Type B pancreatic cell (in vitro differentiated cells): Measurements from ENCODE around the gene EDC3. TPM values are rescaled to one million over a fixed set of nuclear protein-coding genes. Genes with fewer than 3 reads are reported as not detected.
"Not testable (repeated sequence)": the region's sequence is repeated elsewhere in the genome, so short reads cannot be mapped to it uniquely, and the experiment has no call there.

Experiments used
- DNase-seq: peaks from one replicate; pipeline ENCODE4 v3.0.0; 2021; ENCODE audit warnings: mixed read lengths; ENCODE audit not compliant: unreplicated experiment; ENCODE audit errors: extremely low spot score
- H3K27ac Mint-ChIP-seq: 2 replicates; pipeline ENCODE4 v1.8.0; 2021; ENCODE audit warnings: mild to moderate bottlenecking, mixed read lengths
- H3K27me3 Mint-ChIP-seq: 2 replicates; pipeline ENCODE4 v1.8.0; 2021; ENCODE audit warnings: mixed read lengths
- H3K36me3 Mint-ChIP-seq: 2 replicates; pipeline ENCODE4 v1.8.0; 2021; ENCODE audit warnings: mixed read lengths
- H3K4me1 Mint-ChIP-seq: one replicate; pipeline ENCODE4 v1.8.0; 2021; ENCODE audit warnings: mixed read lengths; ENCODE audit not compliant: unreplicated experiment
- H3K4me3 Mint-ChIP-seq: 2 replicates; pipeline ENCODE4 v1.8.0; 2021; ENCODE audit warnings: mild to moderate bottlenecking, mixed read lengths
- H3K9me3 Mint-ChIP-seq: 2 replicates; pipeline ENCODE4 v1.8.0; 2021; ENCODE audit warnings: mixed read lengths
- total RNA-seq: library from RNA; stranded (reverse); gene quantifications from 2 replicates; pipeline ENCODE4 v1.2.1, GENCODE V29; 2021; ENCODE audit warnings: low replicate concordance
- TF ChIP-seq, protein P1 (sequence below): fragments of 200-600 bp; sonication (generic); conservative IDR thresholded peaks from 2 replicates; pipeline ENCODE4 v1.5.0; 2021; ENCODE audit warnings: antibody characterized with exemption, mild to moderate bottlenecking

Gene EDC3
- total RNA-seq, 1 donor from 2014 or later = 72.3 TPM

DNA sequence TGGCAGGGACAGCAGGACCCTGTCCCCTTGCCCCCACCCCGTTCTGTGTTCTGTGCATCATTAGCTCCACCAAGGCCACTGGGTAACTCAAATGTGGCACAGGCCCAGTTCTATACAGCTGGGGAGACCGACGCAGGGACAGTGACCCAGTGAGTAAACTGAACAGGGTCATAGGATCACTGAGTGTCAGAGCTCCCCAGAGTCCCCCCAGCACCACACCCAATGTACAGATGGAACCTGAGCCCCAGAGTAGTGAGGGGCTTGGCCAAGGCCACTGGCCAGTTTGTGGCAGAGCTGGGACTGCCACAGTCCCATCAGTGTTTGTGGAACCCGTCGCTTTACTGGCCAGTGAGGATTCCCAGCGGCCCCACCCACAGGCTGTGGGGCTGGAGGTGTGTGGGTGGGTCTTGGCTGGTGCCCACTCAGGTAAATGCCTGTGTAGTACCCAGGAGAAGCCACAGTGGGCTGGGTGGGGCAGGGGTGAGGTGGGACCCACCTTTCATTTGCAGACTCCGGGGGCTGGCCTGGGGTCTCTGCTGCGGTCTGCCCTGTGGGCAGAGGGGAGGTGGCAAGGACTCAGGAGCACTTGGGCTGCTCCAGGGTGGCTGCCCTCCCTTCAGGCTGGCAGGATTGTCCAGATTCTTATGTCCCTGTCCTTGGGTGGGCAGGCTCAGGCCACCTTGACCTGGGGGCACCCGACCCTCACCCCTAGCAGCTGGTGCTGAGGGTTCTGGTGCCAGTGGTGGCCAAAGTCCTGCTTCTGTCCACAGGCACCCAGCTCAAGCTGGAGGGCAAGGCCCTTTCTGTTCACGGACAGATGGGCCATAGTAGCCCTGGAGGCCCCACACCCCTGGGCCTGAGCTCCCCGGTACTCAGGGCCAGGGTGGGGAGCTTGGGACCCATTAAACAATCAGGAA is 91.8 kb downstream of the EDC3 start:
- Mint-ChIP-seq H3K9me3 (no peaks in the 10 kb centered on the region), H3K4me1 (no peaks in the 10 kb centered on the region), H3K4me3 (no peak overlapping the region), H3K36me3 (no peaks in the 10 kb centered on the region), H3K27me3 (no peaks in the 10 kb centered on the region), H3K27ac (no peak overlapping the region)
- no peak for DNase-seq
- TF ChIP-seq, protein P1, sequence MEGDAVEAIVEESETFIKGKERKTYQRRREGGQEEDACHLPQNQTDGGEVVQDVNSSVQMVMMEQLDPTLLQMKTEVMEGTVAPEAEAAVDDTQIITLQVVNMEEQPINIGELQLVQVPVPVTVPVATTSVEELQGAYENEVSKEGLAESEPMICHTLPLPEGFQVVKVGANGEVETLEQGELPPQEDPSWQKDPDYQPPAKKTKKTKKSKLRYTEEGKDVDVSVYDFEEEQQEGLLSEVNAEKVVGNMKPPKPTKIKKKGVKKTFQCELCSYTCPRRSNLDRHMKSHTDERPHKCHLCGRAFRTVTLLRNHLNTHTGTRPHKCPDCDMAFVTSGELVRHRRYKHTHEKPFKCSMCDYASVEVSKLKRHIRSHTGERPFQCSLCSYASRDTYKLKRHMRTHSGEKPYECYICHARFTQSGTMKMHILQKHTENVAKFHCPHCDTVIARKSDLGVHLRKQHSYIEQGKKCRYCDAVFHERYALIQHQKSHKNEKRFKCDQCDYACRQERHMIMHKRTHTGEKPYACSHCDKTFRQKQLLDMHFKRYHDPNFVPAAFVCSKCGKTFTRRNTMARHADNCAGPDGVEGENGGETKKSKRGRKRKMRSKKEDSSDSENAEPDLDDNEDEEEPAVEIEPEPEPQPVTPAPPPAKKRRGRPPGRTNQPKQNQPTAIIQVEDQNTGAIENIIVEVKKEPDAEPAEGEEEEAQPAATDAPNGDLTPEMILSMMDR = no peak

DNA sequence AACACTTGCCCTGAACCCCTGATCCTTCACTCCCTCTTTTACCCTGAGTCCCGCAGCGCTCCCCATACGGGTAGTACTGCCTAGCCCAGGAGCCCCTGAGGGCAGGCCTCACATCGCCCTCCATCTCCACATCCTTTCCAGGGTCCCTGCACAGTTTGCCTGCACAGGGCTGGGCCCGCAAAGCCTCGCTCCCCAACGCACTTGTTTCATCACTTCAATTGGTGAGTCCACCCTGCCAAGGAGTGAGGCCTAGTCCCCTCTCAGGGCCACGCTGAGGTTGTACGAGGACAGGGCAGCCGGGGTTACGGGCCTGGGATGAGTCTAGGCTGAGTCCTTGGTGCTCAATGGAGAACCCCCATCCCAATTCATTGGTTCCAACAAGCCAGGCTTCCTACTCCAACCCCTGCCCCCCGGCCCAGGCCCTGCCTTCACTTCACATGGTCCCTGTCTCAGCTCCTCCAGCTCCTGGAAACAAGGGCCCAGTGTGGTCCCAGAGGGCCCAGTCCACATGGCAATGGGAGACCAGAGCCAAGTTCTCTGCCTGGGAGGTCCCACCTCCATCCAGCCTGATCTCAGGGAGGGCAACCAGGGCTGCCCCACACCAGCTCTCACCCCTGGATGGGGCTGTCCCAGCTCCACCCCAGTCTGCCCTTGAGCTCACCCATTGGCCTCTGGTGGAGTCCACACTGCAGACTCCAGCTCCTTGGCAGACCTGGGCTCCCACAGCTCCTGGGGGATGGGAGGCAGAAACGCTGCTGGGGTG is 92.6 kb downstream of the EDC3 start:
- no peak for DNase-seq
- no peaks in the 10 kb centered on the region for H3K9me3 Mint-ChIP-seq
- H3K27ac Mint-ChIP-seq = no peak overlapping the region
- H3K36me3 Mint-ChIP-seq = peaks cover 4% of the 10 kb centered on the region
- H3K4me3 Mint-ChIP-seq = no peak overlapping the region
- TF ChIP-seq, protein P1 = no peak
- no peaks in the 10 kb centered on the region for H3K27me3 Mint-ChIP-seq
- peaks cover 5% of the 10 kb centered on the region for H3K4me1 Mint-ChIP-seq

DNA sequence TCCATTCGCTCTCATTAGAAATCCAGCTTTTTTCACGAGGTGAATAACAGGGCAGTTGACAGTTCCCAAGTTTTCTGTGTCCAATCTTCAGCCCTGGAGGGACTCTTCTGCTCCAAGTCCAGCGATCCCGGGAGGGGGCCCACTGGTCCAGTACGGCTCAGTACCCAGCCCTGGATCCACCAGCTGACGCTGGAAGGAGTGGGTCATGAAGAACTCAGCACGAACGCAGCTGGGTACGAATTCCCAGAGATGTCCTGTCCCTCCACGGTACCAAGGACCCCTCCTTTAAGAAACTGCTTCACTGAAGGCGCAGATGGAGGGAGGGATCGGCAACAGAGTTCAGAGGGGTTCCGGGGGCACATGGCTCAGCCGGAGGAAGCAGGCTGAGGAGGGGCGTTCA is 96.7 kb downstream of the EDC3 start:
- Mint-ChIP-seq H3K27me3 (no peaks in the 10 kb centered on the region), H3K4me3 (no peak overlapping the region), H3K4me1 (peaks cover 10% of the 10 kb centered on the region), H3K36me3 (peaks cover 8% of the 10 kb centered on the region), H3K9me3 (no peaks in the 10 kb centered on the region), H3K27ac (no peak overlapping the region)
- DNase-seq = no peak
- TF ChIP-seq, protein P1 = no peak

DNA sequence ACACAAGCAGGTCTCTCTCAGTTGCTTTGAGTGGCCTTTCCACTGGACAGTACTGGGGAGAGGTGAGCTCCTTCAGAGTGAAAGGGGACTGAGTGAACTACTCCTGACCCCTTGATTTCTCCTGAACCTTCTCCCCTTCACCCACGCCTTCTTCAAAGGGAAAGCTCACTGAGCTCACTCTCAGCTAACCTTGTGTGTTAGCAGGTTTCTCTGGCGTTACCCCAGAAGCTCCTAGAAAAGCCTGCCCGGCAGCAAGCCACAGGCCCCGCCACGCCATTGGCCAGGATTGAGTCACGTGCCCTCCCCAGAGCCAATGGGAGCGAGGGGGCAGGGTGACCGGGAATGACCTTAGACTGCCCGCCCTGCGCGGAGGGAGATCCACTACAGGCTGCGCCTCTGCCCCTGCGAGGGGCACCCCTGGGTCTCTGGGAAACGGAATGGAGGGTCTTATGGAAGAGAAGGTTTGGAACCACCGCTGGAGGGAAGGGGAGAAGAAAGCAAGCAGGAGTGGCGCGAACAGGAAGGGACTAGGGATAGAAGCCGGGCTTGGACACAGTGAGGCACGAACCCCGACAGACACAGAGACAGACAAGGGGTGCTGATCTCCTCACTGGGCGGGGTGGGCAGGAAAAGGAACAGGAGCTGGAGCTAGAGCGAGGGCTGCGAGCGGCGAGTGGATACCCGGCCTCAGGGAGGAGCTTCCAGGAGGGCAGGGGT is 97.5 kb downstream of the EDC3 start:
- no peaks in the 10 kb centered on the region for H3K27me3 Mint-ChIP-seq
- no peaks in the 10 kb centered on the region for H3K9me3 Mint-ChIP-seq
- peak overlapping the region; percentile 87 for H3K27ac Mint-ChIP-seq
- peak overlapping the region; percentile 86 for H3K4me3 Mint-ChIP-seq
- DNase-seq = no peak
- H3K36me3 Mint-ChIP-seq = peaks cover 8% of the 10 kb centered on the region
- H3K4me1 Mint-ChIP-seq = peaks cover 10% of the 10 kb centered on the region
- TF ChIP-seq, protein P1 = no peak

DNA sequence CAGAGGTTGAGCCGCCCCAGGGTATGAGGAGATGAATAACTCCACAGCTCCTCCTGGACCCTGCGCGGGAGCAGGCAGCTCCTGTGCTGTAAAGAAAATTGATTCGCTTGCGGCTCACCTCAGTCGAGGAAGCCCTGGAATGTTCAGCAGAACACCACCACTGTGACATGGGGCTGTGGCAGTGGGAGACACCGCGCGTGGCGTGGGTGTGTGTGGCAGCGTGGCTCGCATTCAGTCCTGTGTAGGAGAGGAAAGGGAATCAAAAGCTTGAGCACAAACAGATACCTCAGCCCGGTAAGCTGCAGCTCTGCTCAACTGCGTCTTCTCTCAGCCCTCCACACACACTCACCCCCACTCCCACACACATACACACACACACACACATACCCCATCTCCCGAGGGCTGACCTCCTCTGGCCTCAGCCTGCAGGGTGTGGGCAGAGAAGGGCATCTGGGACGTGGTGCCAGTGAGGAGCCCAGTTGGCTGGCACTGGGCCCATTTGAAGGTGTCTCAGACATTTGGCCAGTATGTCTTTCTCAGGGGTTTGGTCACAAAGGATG is 98.6 kb downstream of the EDC3 start:
- not testable (repeated sequence) for DNase-seq, H3K9me3 Mint-ChIP-seq, H3K4me3 Mint-ChIP-seq, H3K27me3 Mint-ChIP-seq, H3K27ac Mint-ChIP-seq, H3K36me3 Mint-ChIP-seq, H3K4me1 Mint-ChIP-seq

DNA sequence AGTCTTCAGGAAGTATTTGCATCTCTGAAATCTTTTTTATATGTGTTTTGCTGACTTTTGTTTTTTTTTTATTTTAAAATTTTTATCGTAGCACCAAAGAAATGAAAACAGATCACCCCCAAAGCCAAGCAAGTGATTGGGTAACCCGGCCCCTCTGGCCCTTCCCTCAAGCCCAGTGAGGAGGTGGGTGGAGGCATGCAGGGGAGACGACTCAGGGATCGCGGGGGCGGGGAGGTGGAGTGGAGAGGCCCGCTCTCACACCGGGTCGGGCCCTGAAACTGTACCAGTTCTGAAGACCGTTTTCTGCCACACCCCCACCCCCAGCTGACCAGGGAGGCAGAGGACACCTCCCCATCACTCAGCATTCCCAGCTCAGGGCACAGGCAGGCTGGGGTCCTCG is 99.1 kb downstream of the EDC3 start:
- DNase-seq, H3K27me3 Mint-ChIP-seq, H3K27ac Mint-ChIP-seq, H3K36me3 Mint-ChIP-seq, H3K9me3 Mint-ChIP-seq, H3K4me1 Mint-ChIP-seq, H3K4me3 Mint-ChIP-seq: not testable (repeated sequence)
